Activated CD8-positive, alpha-beta memory T cell treated with anti-CD3 and anti-CD28 coated beads, Interleukin-2, amount 50 U/mL, for 1 hour (primary cell): ENCODE measurements around the gene CDAN1.
"Not testable (repeated sequence)": the region's sequence is repeated elsewhere in the genome, so short reads cannot be mapped to it uniquely, and the experiment has no call there.

Experiments
- DNase-seq: peaks from one replicate; pipeline ENCODE4 v3.0.0-alpha.2; 2020; ENCODE audit errors: extremely low read depth

The CDAN1 gene

DNA sequence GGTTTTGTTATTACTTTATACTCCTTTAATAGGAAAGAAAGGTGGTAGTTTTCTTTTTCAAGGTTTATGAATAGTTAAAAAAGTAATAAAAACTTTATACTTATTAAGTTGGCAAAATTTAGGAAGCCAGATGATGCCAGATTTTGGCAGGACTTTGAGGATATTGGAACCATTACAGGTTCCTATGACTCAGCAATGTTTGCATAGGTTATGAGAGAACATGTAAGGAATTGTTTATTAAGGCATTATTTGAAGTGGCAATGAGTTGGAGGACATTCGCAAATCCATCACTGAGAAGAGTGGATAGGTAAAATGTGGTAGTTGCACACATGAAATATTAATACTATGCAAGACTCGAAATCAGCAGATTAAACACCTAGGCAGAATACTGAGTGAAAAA lies 29.9 kb downstream of the CDAN1 start:
- no peak for DNase-seq

DNA sequence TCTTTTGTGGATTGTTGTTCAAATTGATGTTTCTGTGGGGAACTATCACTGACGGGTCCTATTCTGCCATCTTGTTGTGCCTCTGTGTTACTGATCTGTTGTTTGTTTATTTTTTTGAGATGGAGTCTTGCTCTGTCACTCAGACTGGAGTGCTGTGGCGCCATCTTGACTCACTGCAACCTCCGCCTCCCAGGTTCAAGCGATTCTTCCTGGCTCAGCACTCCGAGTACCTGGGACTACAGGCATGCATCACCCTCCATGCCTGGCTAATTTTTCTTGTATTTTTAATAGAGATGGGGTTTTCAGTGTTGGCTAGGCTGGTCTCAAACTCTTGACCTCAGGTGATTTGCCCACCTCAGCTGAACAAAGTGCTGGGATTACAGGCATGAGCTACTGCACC lies 31.6 kb downstream of the CDAN1 start:
- DNase-seq, result no peak

GRCh38 chr15:42704492-42704926 lies 32.4 kb downstream of the CDAN1 start:
- peak; percentile 4 for DNase-seq

- no peak for DNase-seq
These were observed 40.3 kb downstream of the CDAN1 start for GRCh38 chr15:42696626-42697025.

DNA sequence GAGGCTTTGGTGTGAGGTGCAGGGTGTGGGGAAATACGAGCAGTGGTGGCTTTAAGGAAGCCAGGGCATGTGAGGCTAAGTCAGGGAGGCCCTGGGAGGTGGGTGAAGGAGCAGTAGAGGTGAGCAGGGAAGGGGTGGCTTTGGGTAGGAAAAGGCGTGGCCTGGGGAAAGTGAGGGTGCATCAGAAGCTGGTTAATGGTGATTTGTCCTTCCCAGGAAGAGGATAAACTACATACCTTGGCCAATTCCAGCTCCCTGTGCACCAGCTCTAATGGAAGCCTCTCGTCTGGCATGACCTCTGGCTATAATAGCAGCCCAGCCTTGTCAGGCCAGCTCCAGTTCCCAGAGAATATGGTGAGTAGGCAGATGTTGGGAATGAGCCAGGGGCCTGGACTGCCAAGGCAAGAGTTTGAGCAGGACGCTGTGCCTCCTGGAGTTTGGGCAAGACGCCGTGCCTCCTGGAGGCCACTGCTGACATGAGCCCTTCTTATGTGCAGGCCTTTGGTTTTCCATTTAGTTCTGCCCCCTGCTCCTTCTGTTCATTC lies 41.3 kb downstream of the CDAN1 start:
- DNase-seq, result no peak

- DNase-seq, result no peak
These were observed 42.5 kb downstream of the CDAN1 start for GRCh38 chr15:42694398-42694797.

DNA sequence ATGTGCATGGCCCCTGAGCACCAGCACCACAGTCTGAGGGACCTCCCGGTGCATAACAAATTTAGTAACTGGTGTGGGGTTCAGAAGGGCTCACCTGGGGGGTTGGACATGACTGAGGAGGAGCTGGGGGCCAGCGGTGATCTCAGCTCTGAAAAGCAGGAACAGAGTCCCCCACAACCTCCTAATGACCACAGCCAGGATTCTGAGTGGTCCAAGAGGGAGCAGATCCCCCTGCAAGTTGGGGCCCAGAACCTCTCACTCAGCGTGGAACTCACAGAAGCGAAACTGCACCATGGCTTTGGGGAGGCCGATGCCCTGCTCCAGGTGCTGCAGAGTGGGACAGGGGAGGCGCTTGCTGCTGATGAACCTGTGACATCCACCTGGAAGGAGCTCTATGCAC lies 43.0 kb downstream of the CDAN1 start:
- no peak for DNase-seq

DNA sequence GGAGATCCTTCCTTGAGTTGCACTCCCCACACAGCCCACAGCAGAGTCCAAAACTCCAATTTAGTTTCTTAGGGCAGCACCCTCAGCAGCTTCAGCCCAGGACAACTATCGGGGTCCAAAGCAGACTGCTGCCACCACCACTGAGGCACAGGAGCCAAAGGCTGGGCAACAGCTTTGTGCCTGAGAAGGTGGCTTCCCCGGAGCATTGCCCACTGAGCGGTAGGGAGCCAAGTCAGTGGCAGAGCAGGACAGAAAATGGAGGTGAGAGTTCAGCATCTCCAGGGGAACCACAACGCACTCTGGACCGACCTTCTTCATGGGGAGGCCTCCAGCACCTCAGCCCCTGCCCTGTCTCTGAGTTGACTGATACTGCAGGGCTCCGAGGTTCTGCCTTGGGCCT lies 43.4 kb downstream of the CDAN1 start:
- DNase-seq, result no peak

- no peak for DNase-seq
These were observed 43.9 kb downstream of the CDAN1 start for GRCh38 chr15:42692997-42693396.

GRCh38 chr15:42692536-42692935 lies 44.4 kb downstream of the CDAN1 start:
- DNase-seq, result no peak

DNA sequence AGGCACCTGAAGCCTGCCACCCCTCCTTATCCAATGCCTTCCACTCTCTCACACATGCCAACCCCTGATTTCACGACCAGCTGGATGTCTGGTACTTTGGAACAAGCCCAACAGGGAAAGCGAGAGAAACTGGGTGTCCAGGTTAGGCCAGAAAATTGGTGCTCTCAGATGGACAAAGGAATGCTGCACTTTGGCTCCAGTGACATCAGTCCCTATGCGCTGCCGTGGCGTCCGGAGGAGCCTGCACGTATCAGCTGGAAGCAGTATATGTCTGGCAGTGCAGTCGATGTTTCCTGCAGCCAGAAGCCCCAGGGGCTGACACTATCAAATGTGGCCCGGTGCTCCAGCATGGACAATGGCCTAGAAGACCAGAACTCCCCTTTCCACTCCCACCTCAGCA lies 45.2 kb downstream of the CDAN1 start:
- DNase-seq, result no peak

- DNase-seq, result no peak
These were observed 45.6 kb downstream of the CDAN1 start for GRCh38 chr15:42691308-42691707.

DNA sequence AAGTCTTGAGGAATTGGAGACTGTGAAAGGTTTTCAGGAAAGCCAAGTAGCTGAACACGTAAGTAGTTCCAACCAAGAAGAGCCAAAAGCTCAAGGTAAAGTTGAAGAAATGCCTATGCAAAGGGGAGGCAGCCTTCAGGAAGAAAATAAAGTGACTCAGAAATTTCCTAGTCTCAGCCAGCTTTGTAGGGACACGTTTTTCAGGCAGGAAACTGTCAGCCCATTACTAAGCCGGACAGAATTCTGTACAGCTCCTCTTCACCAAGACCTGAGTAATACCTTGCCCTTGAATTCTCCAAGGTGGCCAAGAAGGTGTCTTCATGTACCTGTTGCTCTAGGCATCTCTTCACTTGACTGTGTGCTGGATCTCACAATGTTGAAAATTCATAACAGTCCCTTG lies 48.6 kb downstream of the CDAN1 start:
- no peak for DNase-seq

- DNase-seq, result no peak
These were observed 49.2 kb downstream of the CDAN1 start for GRCh38 chr15:42687740-42688139.

DNA sequence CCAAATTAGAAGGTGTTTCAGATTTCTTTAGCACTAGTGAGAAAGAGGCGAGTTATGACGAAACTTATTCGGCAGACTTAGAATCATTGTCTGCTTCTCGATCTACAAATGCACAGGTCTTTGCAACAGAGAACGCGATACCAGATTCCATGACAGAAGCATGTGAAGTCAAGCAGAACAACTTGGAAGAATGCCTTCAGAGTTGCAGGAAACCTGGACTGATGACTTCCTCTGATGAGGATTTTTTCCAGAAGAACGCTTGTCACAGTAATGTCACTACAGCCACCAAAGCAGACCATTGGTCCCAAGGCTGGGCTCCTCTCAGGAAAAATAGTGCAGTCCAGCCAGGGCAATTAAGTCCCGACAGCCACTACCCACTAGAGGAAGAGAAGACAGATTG lies 50.6 kb downstream of the CDAN1 start:
- DNase-seq, result no peak

- no peak for DNase-seq
These were observed 55.8 kb downstream of the CDAN1 start for GRCh38 chr15:42681119-42681518.

DNA sequence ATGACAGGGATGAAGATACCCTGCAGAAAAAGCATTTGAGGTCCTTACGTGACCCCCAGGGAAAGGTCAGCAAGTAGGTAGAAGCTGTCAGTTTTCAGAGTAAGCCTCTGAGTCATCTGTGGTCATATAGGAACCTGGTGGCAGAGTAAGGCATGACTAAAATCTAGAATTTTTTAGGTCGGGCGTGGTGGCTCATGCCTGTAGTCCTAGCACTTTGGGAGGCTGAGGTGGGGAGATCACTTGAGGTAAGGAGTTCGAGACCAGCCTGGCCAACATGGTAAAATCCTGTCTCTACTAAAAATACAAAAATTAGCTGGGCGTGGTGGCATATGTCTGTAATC lies 56.8 kb downstream of the CDAN1 start:
- DNase-seq, result not testable (repeated sequence)

GRCh38 chr15:42679285-42680141 lies 57.4 kb downstream of the CDAN1 start:
- no peak for DNase-seq

- DNase-seq, result no peak
These were observed 61.9 kb downstream of the CDAN1 start for GRCh38 chr15:42675021-42675420.

DNA sequence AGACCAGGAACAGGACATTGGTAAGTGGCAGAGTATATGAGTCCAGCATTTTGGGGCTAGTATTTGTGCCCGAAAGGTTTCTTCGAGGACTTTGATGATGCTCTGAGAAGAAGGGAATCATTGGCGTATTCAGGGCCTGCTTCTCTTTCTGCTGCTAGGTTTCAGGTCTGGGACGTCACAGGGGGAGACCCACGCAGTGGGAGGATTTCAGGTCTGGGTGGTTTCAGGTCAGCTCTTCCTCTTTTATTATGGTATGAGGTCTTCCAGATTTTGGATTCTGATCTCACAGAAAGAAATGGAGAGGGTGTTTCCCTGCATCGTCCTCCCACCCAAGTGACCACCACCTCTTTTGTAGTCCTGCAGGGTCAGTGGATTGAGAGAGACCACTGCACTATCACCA lies 62.5 kb downstream of the CDAN1 start:
- DNase-seq, result no peak
